ENCODE results near the gene MINDY1. TPM values are rescaled to one million over a fixed set of nuclear protein-coding genes. Genes with fewer than 3 reads are reported as not detected.
A peak's percentile ranks its signal among the peaks of the same experiment; 100 is the strongest.

MINDY1 gene
- total and polyA plus RNA-seq, 12 donors = 6.0 to 37.5 (median 22.3) TPM

DNA sequence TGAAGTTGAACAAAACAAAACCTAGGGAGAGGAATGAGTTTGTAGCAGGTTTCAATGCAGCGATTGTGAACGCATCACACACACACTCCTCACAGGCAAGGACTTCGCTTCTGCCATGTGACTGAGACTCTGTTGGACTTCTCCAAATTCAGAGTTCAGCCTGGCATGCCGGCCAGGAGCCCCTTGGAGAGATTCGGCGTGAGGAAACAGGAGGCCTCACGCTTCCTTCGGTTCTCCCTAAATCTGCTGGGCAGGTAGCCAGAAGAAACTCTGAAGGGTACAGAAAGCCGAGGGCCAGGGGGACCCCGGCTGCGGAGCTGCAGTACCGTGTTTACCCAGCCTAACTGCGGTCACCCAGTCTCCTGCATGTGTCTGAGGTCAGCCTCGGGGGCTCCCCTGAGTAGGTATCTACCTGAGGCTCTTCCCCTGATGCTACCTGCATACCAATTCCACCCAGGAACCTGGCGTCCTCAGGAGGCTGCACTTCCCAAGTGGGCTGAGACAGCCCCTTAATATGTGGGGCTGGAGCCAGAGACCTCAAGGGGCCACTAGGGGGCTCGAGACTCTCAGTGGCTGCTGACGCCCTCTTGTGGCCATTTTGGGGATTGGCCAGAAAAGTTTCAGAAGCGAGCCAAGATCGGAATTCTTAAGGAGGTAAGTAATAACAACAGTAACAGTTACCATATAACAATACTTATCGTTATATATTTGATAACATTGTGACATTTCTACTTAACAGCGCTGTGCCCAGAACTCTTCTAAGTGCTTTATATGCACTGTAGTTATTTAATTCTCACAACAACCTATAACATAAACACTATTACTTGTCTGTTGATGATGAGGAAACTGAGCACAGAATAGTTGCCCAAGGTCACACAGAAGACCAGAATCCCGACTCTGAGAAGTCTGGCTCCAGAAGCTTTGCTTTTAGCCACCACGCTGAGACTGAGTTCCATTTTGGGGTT is 27.3 kb downstream of the MINDY1 start:
- H3K4me3 ChIP-seq = no peak overlapping the region
- 15 to 29% (median 22%) methylated on average over 18 to 23 of the region's 23 CpGs for WGBS, 4 donors
- TF ChIP-seq POLR2A (IDR thresholded peaks at IDR 0.05) = no peak
- TF ChIP-seq, protein P1, sequence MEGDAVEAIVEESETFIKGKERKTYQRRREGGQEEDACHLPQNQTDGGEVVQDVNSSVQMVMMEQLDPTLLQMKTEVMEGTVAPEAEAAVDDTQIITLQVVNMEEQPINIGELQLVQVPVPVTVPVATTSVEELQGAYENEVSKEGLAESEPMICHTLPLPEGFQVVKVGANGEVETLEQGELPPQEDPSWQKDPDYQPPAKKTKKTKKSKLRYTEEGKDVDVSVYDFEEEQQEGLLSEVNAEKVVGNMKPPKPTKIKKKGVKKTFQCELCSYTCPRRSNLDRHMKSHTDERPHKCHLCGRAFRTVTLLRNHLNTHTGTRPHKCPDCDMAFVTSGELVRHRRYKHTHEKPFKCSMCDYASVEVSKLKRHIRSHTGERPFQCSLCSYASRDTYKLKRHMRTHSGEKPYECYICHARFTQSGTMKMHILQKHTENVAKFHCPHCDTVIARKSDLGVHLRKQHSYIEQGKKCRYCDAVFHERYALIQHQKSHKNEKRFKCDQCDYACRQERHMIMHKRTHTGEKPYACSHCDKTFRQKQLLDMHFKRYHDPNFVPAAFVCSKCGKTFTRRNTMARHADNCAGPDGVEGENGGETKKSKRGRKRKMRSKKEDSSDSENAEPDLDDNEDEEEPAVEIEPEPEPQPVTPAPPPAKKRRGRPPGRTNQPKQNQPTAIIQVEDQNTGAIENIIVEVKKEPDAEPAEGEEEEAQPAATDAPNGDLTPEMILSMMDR (IDR thresholded peaks at IDR 0.05) = peak; percentile 97 to 100 (median 99)
- H3K4me1 ChIP-seq (replicated peaks in 1 of 2) = peaks cover 28 to 32% of the 10 kb centered on the region in 2 donors
- H3K27ac ChIP-seq = peak overlapping the region in 4 of 5 donors; percentile 10 to 82 (median 70)
- intact Hi-C loops (cut with DNase I) = no loop called here
- DNase-seq = peak; percentile 84 to 96 (median 89)
- no peaks in the 10 kb centered on the region for H3K9me3 ChIP-seq (replicated peaks in 1 of 3)
- no peaks in the 10 kb centered on the region for H3K36me3 ChIP-seq (replicated peaks in 1 of 2)
- H3K27me3 ChIP-seq = no peaks in the 10 kb centered on the region

DNA sequence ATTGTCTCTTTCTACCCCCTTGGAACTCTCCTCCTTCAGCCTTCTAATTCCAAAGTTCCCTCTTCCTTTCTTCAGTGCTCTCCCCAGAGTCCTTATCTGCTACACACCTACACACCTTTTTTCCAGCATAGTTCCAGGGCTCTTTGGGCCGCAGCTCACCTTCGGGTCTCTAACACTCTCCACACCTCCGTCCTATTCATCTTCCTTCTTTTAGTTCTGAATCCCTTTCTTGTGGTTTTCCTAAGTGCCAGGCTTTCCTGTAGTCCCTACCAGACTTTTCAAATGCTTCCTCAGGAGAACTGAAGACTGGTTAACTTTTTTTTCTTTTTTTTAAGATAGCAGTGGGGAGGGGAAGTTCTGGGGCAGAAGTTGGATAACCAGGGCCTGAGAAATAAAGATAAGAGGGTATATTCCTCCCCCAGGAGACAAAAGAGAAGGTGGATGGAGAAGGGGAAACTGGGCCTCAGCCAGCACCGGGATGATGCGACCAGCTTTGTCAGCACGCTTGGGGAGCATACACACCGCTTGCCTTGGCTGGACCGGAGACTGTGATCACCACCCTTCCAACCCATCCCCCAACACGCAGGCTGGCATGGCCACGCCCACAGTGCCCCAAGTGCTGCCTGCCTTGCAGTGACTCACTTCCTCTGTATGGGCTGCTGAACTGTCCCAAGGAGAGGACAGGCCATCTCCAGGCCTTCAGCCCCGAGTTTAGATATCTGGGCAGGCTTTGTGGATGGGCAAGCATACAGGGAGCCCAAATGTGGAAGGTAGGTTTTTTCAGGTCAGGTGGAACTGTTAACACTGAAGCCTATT is 29.6 kb downstream of the MINDY1 start:
- H3K27me3 ChIP-seq = no peaks in the 10 kb centered on the region
- peak; percentile 93 to 96 (median 95) for DNase-seq
- H3K4me3 ChIP-seq = no peak overlapping the region
- intact Hi-C loops (cut with DNase I) = no loop called here
- 29 to 41% (median 35%) methylated on average over 9 to 11 of the region's 11 CpGs for WGBS, 4 donors
- H3K4me1 ChIP-seq (replicated peaks in 1 of 2) = peaks cover 38 to 47% of the 10 kb centered on the region in 2 donors
- H3K36me3 ChIP-seq (replicated peaks in 1 of 2) = no peaks in the 10 kb centered on the region
- H3K9me3 ChIP-seq (replicated peaks in 1 of 3) = no peaks in the 10 kb centered on the region
- TF ChIP-seq POLR2A (IDR thresholded peaks at IDR 0.05) = peak; percentile 7 to 87
- TF ChIP-seq, protein P1 (IDR thresholded peaks at IDR 0.05) = no peak
- peak overlapping the region; percentile 60 to 82 (median 67) for H3K27ac ChIP-seq

DNA sequence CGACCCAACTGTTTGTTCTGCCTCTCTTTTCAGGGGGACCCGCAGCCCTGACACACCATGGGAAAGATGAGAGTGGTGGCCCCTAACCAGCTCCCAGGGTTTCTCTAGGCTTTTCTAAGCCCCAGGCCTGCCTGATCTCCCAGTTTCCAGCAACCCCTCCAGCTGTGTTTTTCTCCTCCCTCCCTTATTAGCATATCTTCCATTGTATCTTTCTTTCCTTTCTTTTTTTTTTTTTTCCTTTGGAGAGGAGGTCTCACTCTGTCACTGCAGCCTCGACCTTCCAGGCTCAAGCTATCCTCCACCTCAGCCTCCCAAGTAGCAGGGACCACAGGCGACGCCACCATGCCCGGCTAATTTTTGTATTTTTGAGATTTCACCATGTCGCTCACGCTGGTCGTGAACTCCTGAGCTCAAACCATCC is 30.3 kb downstream of the MINDY1 start:
- Histone ChIP-seq H3K4me1 (replicated peaks in 1 of 2) (peaks cover 45 to 54% of the 10 kb centered on the region in 2 donors), H3K27ac (peak overlapping the region in 3 of 5 donors; percentile 60 to 82 (median 81)), H3K4me3 (no peak overlapping the region), H3K36me3 (replicated peaks in 1 of 2) (no peaks in the 10 kb centered on the region), H3K9me3 (replicated peaks in 1 of 3) (no peaks in the 10 kb centered on the region), H3K27me3 (no peaks in the 10 kb centered on the region)
- WGBS, 4 donors = 88 to 96% (median 94%) methylated on average over 9 of the region's 9 CpGs
- DNase-seq = no peak
- TF ChIP-seq POLR2A (IDR thresholded peaks at IDR 0.05) = no peak
- TF ChIP-seq, protein P1 (IDR thresholded peaks at IDR 0.05) = no peak
- intact Hi-C loops (cut with DNase I) = no loop called here

Data from adrenal gland (tissue), 12 donors.